Activated naive CD4-positive, alpha-beta T cell treated with anti-CD3 and anti-CD28 coated beads, Interleukin-2, amount 10 ng/mL, durations not matched to agents 7 days and 5 days (primary cell): ENCODE data around the gene SLC8A2.
"Not testable (repeated sequence)": the region's sequence is repeated elsewhere in the genome, so short reads cannot be mapped to it uniquely, and the experiment has no call there.

Experiments
- CTCF ChIA-PET: fragments of 350-600 bp; sonication (Branson Sonifier 250); formaldehyde crosslinking; loops from one replicate; lab custom pipeline; 2021; ENCODE audit warnings: antibody characterized with exemption; lab: Charles Lee
- DNase-seq: peaks from one replicate; pipeline ENCODE4 v3.0.0-alpha.2; 2020
- H3K27ac Mint-ChIP-seq: one replicate; pipeline ENCODE4 v1.8.0; 2021; ENCODE audit warnings: mild to moderate bottlenecking, moderate library complexity, mixed read lengths
- H3K27me3 Mint-ChIP-seq: one replicate; pipeline ENCODE4 v1.8.0; 2021; ENCODE audit warnings: mild to moderate bottlenecking, mixed read lengths
- H3K36me3 Mint-ChIP-seq: one replicate; pipeline ENCODE4 v1.8.0; 2021; ENCODE audit warnings: mixed read lengths
- H3K4me1 Mint-ChIP-seq: one replicate; pipeline ENCODE4 v1.8.0; 2021; ENCODE audit warnings: mixed read lengths
- H3K4me3 Mint-ChIP-seq: one replicate; pipeline ENCODE4 v1.8.0; 2021; ENCODE audit warnings: mild to moderate bottlenecking, moderate library complexity, mixed read lengths
- H3K9me3 Mint-ChIP-seq: one replicate; pipeline ENCODE4 v1.8.0; 2021; ENCODE audit warnings: mixed read lengths

The SLC8A2 gene

DNA sequence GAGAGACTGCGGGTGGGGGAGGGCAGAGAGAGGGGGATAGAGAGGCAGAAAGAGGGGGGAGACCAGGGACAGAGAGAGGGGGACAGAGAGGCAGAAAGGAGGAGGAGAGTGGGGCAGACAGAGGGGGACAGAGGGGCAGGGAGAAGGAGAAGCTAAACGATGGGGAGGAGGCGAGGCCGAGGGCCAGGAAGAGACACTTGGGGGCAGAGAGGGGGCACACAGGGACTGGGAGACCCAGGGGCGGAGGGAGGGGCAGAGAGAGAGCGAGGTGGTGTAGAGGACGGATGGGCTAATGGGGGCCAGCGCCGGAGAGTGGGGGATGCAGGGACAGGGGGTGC is 53.0 kb downstream of the SLC8A2 start:
- Mint-ChIP-seq H3K9me3 (no peaks in the 10 kb centered on the region), H3K36me3 (no peaks in the 10 kb centered on the region), H3K4me3 (no peak overlapping the region), H3K27ac (no peak overlapping the region), H3K27me3 (peaks cover 52% of the 10 kb centered on the region), H3K4me1 (peaks cover 12% of the 10 kb centered on the region)
- DNase-seq, result no peak
- CTCF ChIA-PET, result interaction anchor here (1.0 kb wide), 1 partner anchor 11 kb away, joined by 3 read pairs; no protein-coding TSS in a partner anchor

GRCh38 chr19:47417746-47418691 is 53.7 kb downstream of the SLC8A2 start:
- CTCF ChIA-PET, result interaction anchor here (0.9 to 1.0 kb wide), 2 partner anchors 11 kb away, joined by 3 read pairs; no protein-coding TSS in a partner anchor
- peaks cover 12% of the 10 kb centered on the region for H3K4me1 Mint-ChIP-seq
- H3K36me3 Mint-ChIP-seq, result no peaks in the 10 kb centered on the region
- no peaks in the 10 kb centered on the region for H3K9me3 Mint-ChIP-seq
- H3K27me3 Mint-ChIP-seq, result peaks cover 52% of the 10 kb centered on the region
- no peak overlapping the region for H3K27ac Mint-ChIP-seq
- H3K4me3 Mint-ChIP-seq, result peak overlapping the region; percentile 25
- DNase-seq, result no peak

DNA sequence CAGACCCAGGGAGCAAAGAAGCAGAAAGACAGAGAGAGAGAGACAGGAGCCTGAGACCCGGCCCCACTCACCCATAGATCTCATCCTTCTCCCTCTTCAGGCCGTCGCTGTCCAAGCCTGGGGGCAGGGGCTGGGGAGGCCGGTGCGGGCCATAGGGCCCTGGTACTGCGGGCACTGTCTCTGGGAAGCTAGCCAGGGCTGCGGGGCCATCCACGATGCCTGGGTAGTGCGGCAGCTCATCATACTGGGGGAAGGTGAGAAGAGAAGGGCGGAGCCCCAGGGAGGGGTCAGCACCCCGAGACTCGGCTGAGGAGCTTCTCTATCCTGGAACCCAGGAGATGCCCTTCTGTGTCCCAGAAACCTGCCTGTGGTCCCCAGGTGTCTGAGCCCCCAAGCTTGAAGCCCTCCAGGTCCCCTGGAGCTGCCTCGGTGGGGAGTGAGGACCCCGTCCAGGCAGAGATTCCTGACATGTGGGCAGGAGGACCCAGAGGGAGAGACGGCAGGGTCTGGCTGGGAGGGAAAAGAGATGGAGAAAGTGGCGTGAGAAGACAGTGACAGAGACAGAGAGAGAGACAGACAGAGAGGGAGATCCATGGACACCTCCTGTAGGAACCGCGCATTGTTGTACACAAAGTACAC is 54.5 kb downstream of the SLC8A2 start:
- H3K27ac Mint-ChIP-seq, result no peak overlapping the region
- H3K9me3 Mint-ChIP-seq, result no peaks in the 10 kb centered on the region
- H3K36me3 Mint-ChIP-seq, result no peaks in the 10 kb centered on the region
- peaks cover 54% of the 10 kb centered on the region for H3K27me3 Mint-ChIP-seq
- peaks cover 10% of the 10 kb centered on the region for H3K4me1 Mint-ChIP-seq
- CTCF ChIA-PET, result interaction anchor here (0.9 kb wide), 1 partner anchor 11 kb away, joined by 3 read pairs; no protein-coding TSS in a partner anchor
- H3K4me3 Mint-ChIP-seq, result no peak overlapping the region
- no peak for DNase-seq

DNA sequence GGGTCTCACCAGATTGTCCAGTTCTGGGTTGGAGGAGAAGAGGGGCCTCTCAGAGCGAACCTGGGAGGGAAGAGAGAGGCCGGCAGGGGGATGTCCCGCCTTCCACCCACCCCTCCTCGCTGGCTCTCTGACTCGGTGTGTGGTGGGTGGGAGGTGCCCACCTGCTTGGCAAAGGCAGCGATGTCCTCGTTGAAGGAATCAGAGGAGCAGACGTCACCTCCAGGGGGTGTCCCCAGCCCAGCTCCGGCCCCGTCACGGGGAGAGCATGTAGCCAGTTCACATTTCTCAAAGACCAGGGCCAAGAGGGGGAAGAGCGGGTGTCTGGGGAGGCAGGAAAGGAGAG is 55.1 kb downstream of the SLC8A2 start:
- CTCF ChIA-PET, result interaction anchor here (0.9 to 1.2 kb wide), 2 partner anchors 12 to 25 kb away, joined by 3 to 4 read pairs; no protein-coding TSS in a partner anchor
- no peaks in the 10 kb centered on the region for H3K9me3 Mint-ChIP-seq
- no peak overlapping the region for H3K27ac Mint-ChIP-seq
- H3K36me3 Mint-ChIP-seq, result no peaks in the 10 kb centered on the region
- peaks cover 60% of the 10 kb centered on the region for H3K27me3 Mint-ChIP-seq
- DNase-seq, result no peak
- peaks cover 9% of the 10 kb centered on the region for H3K4me1 Mint-ChIP-seq
- no peak overlapping the region for H3K4me3 Mint-ChIP-seq

DNA sequence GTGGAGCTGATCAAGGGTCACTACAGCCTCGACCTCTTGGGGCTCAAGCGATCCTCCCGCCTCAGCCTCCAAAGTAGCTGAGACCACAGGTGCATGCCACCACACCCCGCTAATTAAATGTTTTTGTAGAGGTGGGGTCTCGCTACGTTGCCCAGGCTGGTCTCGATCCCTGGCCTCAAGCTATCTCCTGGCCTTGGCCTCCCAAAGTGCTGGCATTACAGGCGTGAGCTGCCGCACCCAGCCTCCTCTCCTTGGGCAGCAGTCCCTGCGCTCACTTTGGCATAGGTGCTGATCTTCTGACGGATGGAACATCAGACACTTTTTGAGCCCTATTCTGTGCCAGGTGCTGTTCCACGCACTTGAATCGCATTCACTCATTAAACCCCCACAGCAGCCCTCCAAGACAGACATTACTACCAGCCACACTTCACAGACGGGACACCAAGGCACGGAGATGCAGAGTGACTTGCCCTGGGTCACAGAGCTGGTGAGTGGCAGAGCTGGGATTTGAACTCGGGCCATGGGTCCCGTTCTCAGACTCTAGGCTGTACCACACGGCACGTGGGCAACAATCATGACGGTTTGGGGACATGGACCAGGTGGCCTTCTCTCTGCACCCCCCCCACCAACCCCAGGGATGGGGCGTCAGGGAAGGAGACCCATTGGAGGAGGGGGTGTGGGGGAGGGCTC is 55.6 kb downstream of the SLC8A2 start:
- DNase-seq, result no peak
- no peak overlapping the region for H3K27ac Mint-ChIP-seq
- CTCF ChIA-PET, result interaction anchor here (1.1 to 2.1 kb wide), 3 partner anchors 12 to 120 kb away, joined by 4 to 10 read pairs (median 4); no protein-coding TSS in a partner anchor
- H3K4me3 Mint-ChIP-seq, result no peak overlapping the region
- no peaks in the 10 kb centered on the region for H3K36me3 Mint-ChIP-seq
- H3K27me3 Mint-ChIP-seq, result peaks cover 61% of the 10 kb centered on the region
- H3K9me3 Mint-ChIP-seq, result no peaks in the 10 kb centered on the region
- H3K4me1 Mint-ChIP-seq, result peaks cover 9% of the 10 kb centered on the region

GRCh38 chr19:47414469-47414868 is 57.2 kb downstream of the SLC8A2 start:
- CTCF ChIA-PET, result interaction anchor here (2.1 kb wide), 1 partner anchor 14 kb away, joined by 10 read pairs; no protein-coding TSS in a partner anchor
- Mint-ChIP-seq H3K9me3 (no peaks in the 10 kb centered on the region), H3K27ac (no peak overlapping the region), H3K36me3 (no peaks in the 10 kb centered on the region), H3K4me1 (peaks cover 9% of the 10 kb centered on the region), H3K4me3 (no peak overlapping the region), H3K27me3 (peaks cover 61% of the 10 kb centered on the region)
- no peak for DNase-seq

DNA sequence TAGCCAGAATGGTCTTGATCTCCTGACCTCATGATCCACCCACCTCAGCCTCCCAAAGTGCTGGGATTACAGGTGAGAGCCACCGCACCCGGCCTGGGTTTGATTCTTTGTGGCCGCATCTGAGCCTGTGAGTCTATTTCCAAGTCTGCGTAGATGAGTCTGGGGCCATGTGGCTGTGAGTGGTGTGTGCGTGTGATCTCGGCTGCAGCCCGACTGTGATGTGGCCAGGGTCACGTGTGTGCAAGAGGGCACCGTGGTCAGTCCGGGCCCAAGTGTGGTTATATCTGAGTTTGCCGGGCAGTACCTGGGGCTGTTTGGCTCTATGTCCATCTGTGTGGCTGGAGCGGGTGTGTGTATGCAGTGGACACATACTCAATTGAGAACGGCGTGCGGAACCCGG is 57.8 kb downstream of the SLC8A2 start:
- H3K27me3 Mint-ChIP-seq, result peaks cover 66% of the 10 kb centered on the region
- H3K4me3 Mint-ChIP-seq, result no peak overlapping the region
- no peak for DNase-seq
- peaks cover 9% of the 10 kb centered on the region for H3K4me1 Mint-ChIP-seq
- CTCF ChIA-PET, result no interaction called here
- H3K36me3 Mint-ChIP-seq, result no peaks in the 10 kb centered on the region
- H3K27ac Mint-ChIP-seq, result no peak overlapping the region
- H3K9me3 Mint-ChIP-seq, result no peaks in the 10 kb centered on the region

DNA sequence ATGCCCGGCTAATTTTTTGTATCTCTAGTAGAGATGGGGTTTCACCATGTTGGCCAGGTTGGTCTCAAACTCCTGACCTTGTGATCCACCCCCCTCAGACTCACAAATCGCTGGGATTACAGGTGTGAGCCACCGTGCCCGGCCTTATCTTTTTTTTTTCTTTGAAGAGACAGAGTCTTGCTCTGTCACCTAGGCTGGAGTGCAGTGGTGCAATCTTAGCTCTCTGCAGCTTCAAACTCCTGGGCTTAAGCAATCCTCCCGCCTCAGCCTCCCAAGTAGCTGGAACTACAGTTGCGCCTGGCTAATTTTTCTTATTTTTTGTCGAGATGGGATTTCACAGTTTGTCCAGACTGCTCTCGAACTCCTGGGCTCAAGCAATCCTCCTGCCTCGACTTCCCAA is 60.0 kb downstream of the SLC8A2 start:
- H3K27me3 Mint-ChIP-seq, result peaks cover 66% of the 10 kb centered on the region
- not testable (repeated sequence) for DNase-seq, H3K9me3 Mint-ChIP-seq, H3K4me1 Mint-ChIP-seq, H3K4me3 Mint-ChIP-seq, H3K27ac Mint-ChIP-seq, H3K36me3 Mint-ChIP-seq
- CTCF ChIA-PET, result interaction anchor here (1.4 kb wide), 1 partner anchor 20 kb away, joined by 6 read pairs; no protein-coding TSS in a partner anchor

DNA sequence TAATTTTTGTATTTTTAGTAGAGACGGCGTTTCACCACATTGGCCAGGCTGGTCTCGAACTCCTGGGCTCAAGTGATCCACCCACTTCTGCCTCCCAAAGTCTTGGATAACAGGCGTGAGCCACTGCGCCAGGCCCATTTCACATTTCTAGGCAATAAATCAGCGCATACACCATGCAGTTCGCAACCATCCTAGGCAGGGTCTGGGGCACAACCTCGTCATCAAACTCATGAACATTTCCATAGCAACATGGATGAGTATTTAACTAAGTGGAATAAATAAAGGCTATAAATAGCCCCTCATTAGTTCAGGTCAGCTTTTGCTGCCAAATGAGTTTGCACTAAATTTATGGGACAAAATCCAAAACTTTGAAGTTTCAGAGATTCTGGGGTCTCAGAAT is 60.6 kb downstream of the SLC8A2 start:
- CTCF ChIA-PET, result interaction anchor here (0.6 to 1.4 kb wide), 2 partner anchors 20 to 112 kb away, joined by 3 to 6 read pairs; no protein-coding TSS in a partner anchor
- no peaks in the 10 kb centered on the region for H3K4me1 Mint-ChIP-seq
- H3K36me3 Mint-ChIP-seq, result no peaks in the 10 kb centered on the region
- H3K27me3 Mint-ChIP-seq, result peaks cover 66% of the 10 kb centered on the region
- DNase-seq, result no peak
- no peak overlapping the region for H3K27ac Mint-ChIP-seq
- H3K4me3 Mint-ChIP-seq, result no peak overlapping the region
- H3K9me3 Mint-ChIP-seq, result no peaks in the 10 kb centered on the region

DNA sequence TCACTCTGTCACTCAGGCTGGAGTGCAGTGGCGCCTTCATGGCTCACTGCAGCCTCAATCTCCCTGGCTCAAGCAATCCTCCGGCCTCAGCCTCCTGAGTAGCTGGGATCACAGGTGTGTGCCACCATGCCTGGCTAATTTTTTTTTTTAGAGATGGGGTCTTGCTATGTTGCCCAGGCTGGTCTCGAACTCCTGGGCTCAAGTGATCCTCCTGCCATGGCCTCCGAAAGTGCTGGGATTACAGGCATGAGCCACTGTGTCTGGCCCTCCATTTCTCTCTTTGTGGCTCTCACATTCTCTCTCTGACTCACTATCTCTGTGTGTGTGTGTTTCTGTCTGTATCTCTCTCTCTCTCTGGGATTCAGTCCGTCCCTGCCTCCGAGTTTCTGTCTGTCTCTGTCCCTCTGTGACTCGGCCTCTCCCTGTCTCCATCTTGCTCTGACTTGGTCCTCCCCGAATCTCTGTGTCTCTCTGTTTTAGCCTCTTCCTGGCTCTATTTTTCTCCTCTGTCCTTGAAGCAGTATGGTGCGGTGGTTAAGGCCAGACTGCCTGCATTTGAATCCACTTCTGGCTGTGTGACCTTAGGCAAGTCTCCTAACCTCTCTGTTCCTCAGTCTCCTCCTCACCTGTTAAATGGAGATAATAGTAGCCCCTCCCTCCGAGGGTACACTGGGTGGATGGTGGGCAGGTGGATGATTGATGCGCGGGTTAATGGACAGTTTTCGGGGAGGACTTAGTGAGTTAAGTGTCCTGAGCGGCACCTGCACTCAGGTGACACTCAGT is 63.3 kb downstream of the SLC8A2 start:
- Mint-ChIP-seq H3K36me3 (no peaks in the 10 kb centered on the region), H3K9me3 (no peaks in the 10 kb centered on the region), H3K4me3 (no peak overlapping the region), H3K27ac (no peak overlapping the region), H3K4me1 (no peaks in the 10 kb centered on the region), H3K27me3 (peaks cover 67% of the 10 kb centered on the region)
- DNase-seq, result no peak
- CTCF ChIA-PET, result no interaction called here

DNA sequence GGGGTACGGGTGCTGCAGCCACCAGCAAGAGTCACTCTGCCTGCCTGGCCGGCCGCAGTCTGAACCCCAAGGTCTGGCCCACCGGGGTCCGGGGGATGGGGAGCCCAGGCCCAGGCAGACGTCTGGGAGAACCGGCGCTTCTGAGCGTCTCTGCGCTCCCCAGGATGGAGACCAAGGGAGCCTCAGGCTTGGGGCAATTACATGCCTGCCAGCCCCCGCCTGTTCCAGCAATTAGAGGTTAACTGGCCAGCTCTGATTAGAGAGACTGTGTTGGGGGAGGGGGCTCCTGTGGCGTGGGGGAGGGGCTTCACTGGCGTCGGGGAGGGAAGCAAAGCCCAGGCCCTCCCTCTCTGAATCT is 64.3 kb downstream of the SLC8A2 start:
- H3K4me1 Mint-ChIP-seq, result no peaks in the 10 kb centered on the region
- DNase-seq, result no peak
- H3K4me3 Mint-ChIP-seq, result no peak overlapping the region
- peaks cover 70% of the 10 kb centered on the region for H3K27me3 Mint-ChIP-seq
- CTCF ChIA-PET, result no interaction called here
- no peaks in the 10 kb centered on the region for H3K36me3 Mint-ChIP-seq
- H3K27ac Mint-ChIP-seq, result no peak overlapping the region
- H3K9me3 Mint-ChIP-seq, result no peaks in the 10 kb centered on the region

- peak; percentile 49 for DNase-seq
- Mint-ChIP-seq H3K36me3 (no peaks in the 10 kb centered on the region), H3K27ac (no peak overlapping the region), H3K4me1 (no peaks in the 10 kb centered on the region), H3K4me3 (no peak overlapping the region), H3K9me3 (no peaks in the 10 kb centered on the region), H3K27me3 (peaks cover 66% of the 10 kb centered on the region)
- CTCF ChIA-PET, result no interaction called here
Measured at GRCh38 chr19:47406711-47407416, 64.8 kb downstream of the SLC8A2 start.

DNA sequence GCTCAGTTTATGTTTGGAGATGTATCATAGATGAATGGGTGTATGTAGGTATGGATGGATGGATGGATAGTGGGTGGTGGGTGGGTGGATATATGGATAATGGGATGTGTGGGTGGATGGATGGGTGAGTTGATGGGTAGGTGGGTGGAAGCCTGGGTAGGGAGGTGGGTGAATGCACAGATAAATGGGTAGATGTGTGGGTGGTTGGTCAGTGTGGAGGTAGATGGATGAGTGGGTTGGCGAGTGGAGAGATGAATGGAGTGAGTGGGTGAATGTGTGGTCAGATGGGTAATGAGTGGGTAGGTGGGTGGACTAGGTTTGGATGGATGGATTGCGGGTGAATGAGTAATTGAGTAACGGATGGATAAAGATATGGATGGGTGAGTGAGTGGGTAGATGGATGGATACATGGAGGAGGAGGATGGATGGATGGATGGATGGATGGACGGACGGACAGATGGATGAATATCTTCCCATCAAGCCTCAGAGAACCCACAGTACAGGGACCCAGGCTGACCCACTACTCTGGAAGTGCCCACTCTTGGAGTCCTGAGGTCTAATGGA is 65.8 kb downstream of the SLC8A2 start:
- no peak for DNase-seq
- H3K36me3 Mint-ChIP-seq, result no peaks in the 10 kb centered on the region
- H3K4me3 Mint-ChIP-seq, result no peak overlapping the region
- H3K27ac Mint-ChIP-seq, result no peak overlapping the region
- peaks cover 68% of the 10 kb centered on the region for H3K27me3 Mint-ChIP-seq
- H3K9me3 Mint-ChIP-seq, result no peaks in the 10 kb centered on the region
- CTCF ChIA-PET, result no interaction called here
- no peaks in the 10 kb centered on the region for H3K4me1 Mint-ChIP-seq
